ENCODE measurements around the gene WHAMM.

DNA sequence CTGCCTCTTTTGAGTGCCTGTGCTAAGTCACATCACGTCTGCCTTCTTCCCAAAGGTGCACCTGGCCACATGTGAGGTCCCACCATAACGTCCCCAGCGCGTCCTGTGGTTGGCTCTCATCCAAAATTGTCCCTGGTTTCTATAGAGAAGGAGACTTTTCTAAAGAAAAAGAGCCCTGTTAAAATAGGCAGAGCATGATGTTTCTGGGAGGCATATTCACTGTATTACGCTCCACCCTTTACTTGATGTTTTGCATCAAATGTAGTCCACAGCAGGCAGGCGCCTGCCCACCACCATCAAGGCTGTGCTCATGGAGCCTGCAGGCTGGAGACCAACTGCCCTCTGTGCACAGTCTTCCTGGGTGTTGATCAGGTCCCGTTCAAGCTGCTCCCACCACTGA is 36.3 kb downstream of the WHAMM start:
- TF ChIP-seq TAF1 (IDR thresholded peaks at IDR 0.05; ENCODE audit: low read depth) (no peak), EGR1 (IDR thresholded peaks at IDR 0.05) (no peak), YY1 (IDR thresholded peaks at IDR 0.05; ENCODE audit: low read depth) (no peak), EP300 (IDR thresholded peaks at IDR 0.05; ENCODE audit: borderline replicate concordance) (no peak), NFIC (IDR thresholded peaks at IDR 0.05) (no peak), RAD21 (IDR thresholded peaks at IDR 0.05; ENCODE audit: low read depth) (no peak), ZBTB7A (IDR thresholded peaks at IDR 0.05; ENCODE audit: low read depth) (no peak), FOXM1 (IDR thresholded peaks at IDR 0.05; ENCODE audit: borderline replicate concordance, low read depth) (no peak)
- TF ChIP-seq, protein P1, sequence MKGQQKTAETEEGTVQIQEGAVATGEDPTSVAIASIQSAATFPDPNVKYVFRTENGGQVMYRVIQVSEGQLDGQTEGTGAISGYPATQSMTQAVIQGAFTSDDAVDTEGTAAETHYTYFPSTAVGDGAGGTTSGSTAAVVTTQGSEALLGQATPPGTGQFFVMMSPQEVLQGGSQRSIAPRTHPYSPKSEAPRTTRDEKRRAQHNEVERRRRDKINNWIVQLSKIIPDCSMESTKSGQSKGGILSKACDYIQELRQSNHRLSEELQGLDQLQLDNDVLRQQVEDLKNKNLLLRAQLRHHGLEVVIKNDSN (IDR thresholded peaks at IDR 0.05) = no peak
- TF ChIP-seq, protein P2, sequence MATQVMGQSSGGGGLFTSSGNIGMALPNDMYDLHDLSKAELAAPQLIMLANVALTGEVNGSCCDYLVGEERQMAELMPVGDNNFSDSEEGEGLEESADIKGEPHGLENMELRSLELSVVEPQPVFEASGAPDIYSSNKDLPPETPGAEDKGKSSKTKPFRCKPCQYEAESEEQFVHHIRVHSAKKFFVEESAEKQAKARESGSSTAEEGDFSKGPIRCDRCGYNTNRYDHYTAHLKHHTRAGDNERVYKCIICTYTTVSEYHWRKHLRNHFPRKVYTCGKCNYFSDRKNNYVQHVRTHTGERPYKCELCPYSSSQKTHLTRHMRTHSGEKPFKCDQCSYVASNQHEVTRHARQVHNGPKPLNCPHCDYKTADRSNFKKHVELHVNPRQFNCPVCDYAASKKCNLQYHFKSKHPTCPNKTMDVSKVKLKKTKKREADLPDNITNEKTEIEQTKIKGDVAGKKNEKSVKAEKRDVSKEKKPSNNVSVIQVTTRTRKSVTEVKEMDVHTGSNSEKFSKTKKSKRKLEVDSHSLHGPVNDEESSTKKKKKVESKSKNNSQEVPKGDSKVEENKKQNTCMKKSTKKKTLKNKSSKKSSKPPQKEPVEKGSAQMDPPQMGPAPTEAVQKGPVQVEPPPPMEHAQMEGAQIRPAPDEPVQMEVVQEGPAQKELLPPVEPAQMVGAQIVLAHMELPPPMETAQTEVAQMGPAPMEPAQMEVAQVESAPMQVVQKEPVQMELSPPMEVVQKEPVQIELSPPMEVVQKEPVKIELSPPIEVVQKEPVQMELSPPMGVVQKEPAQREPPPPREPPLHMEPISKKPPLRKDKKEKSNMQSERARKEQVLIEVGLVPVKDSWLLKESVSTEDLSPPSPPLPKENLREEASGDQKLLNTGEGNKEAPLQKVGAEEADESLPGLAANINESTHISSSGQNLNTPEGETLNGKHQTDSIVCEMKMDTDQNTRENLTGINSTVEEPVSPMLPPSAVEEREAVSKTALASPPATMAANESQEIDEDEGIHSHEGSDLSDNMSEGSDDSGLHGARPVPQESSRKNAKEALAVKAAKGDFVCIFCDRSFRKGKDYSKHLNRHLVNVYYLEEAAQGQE (IDR thresholded peaks at IDR 0.05; ENCODE audit: low read depth) = no peak
- TF ChIP-seq, protein P3, sequence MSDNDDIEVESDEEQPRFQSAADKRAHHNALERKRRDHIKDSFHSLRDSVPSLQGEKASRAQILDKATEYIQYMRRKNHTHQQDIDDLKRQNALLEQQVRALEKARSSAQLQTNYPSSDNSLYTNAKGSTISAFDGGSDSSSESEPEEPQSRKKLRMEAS (IDR thresholded peaks at IDR 0.05) = no peak
